ENCODE measurements around the gene CUL1. TPM values are rescaled to one million over a fixed set of nuclear protein-coding genes. Genes with fewer than 3 reads are reported as not detected.

The CUL1 gene
- total and polyA plus RNA-seq, 5 donors from 2014 or later: 41.4 to 56.9 (median 47.7) TPM

- H3K9me3 Mint-ChIP-seq: no peaks in the 10 kb centered on the region
- peaks cover 12% of the 10 kb centered on the region for H3K36me3 Mint-ChIP-seq
- no peaks in the 10 kb centered on the region for H3K9me3 ChIP-seq (ENCODE audit: control insufficient read depth in 2 of 2, low read length in 2 of 2)
- H3K4me3 ChIP-seq (ENCODE audit: low read depth, low read length): peak overlapping the region; percentile 1
- peak overlapping the region in 1 of 3 donors; percentile 68 for H3K27ac Mint-ChIP-seq
- no peak overlapping the region for H3K27ac ChIP-seq (ENCODE audit: insufficient read depth, low read length, poor library complexity, severe bottlenecking)
- H3K4me1 Mint-ChIP-seq: peaks cover 39 to 75% (median 69%) of the 10 kb centered on the region in 4 donors
- H3K27me3 Mint-ChIP-seq: no peaks in the 10 kb centered on the region
- peaks cover 30% of the 10 kb centered on the region for H3K36me3 ChIP-seq (ENCODE audit: control insufficient read depth, insufficient read depth, low read length)
- H3K4me1 ChIP-seq (ENCODE audit: control insufficient read depth, insufficient read depth, low read length, poor library complexity, severe bottlenecking): peaks cover 34% of the 10 kb centered on the region
- no peaks in the 10 kb centered on the region for H3K27me3 ChIP-seq (ENCODE audit: control insufficient read depth, insufficient read depth, low read length)
- DNase-seq: peak in 1 of 3 donors; percentile 14
- no peak for ATAC-seq (ENCODE audit: low read depth in 2 of 2)
- H3K4me3 Mint-ChIP-seq: peak overlapping the region in 2 of 4 donors; percentile 0 to 25
Observed at GRCh38 chr7:148727501-148728278, 29.0 kb downstream of the CUL1 start.

- no peak overlapping the region for H3K27ac Mint-ChIP-seq
- Histone ChIP-seq H3K9me3 (ENCODE audit: control insufficient read depth in 2 of 2, low read length in 2 of 2) (no peaks in the 10 kb centered on the region), H3K4me3 (ENCODE audit: low read depth, low read length) (no peak overlapping the region), H3K36me3 (ENCODE audit: control insufficient read depth, insufficient read depth, low read length) (peaks cover 50% of the 10 kb centered on the region), H3K27me3 (ENCODE audit: control insufficient read depth, insufficient read depth, low read length) (no peaks in the 10 kb centered on the region), H3K4me1 (ENCODE audit: control insufficient read depth, insufficient read depth, low read length, poor library complexity, severe bottlenecking) (peaks cover 26% of the 10 kb centered on the region), H3K27ac (ENCODE audit: insufficient read depth, low read length, poor library complexity, severe bottlenecking) (no peak overlapping the region)
- peaks cover 37 to 60% (median 58%) of the 10 kb centered on the region in 4 donors for H3K4me1 Mint-ChIP-seq
- no peaks in the 10 kb centered on the region for H3K27me3 Mint-ChIP-seq
- H3K4me3 Mint-ChIP-seq: no peak overlapping the region
- ATAC-seq (ENCODE audit: low read depth in 2 of 2): no peak
- no peaks in the 10 kb centered on the region for H3K9me3 Mint-ChIP-seq
- DNase-seq: no peak
- peaks cover 26% of the 10 kb centered on the region for H3K36me3 Mint-ChIP-seq
Observed at GRCh38 chr7:148729984-148730733, 31.5 kb downstream of the CUL1 start.

GRCh38 chr7:148732862-148733261, 34.2 kb downstream of the CUL1 start:
- H3K36me3 ChIP-seq (ENCODE audit: control insufficient read depth, insufficient read depth, low read length): peaks cover 59% of the 10 kb centered on the region
- no peak for ATAC-seq (ENCODE audit: low read depth in 2 of 2)
- Mint-ChIP-seq H3K4me3 (no peak overlapping the region), H3K27me3 (no peaks in the 10 kb centered on the region), H3K9me3 (no peaks in the 10 kb centered on the region), H3K4me1 (peaks cover 30 to 50% (median 44%) of the 10 kb centered on the region in 4 donors), H3K27ac (no peak overlapping the region), H3K36me3 (peaks cover 37% of the 10 kb centered on the region)
- no peak overlapping the region for H3K27ac ChIP-seq (ENCODE audit: insufficient read depth, low read length, poor library complexity, severe bottlenecking)
- no peaks in the 10 kb centered on the region for H3K9me3 ChIP-seq (ENCODE audit: control insufficient read depth in 2 of 2, low read length in 2 of 2)
- no peak for DNase-seq
- H3K4me3 ChIP-seq (ENCODE audit: low read depth, low read length): no peak overlapping the region
- no peaks in the 10 kb centered on the region for H3K27me3 ChIP-seq (ENCODE audit: control insufficient read depth, insufficient read depth, low read length)
- H3K4me1 ChIP-seq (ENCODE audit: control insufficient read depth, insufficient read depth, low read length, poor library complexity, severe bottlenecking): peaks cover 2% of the 10 kb centered on the region

GRCh38 chr7:148733496-148733895, 34.8 kb downstream of the CUL1 start:
- Mint-ChIP-seq H3K27ac (peak overlapping the region in 2 of 3 donors; percentile 25 to 76), H3K27me3 (no peaks in the 10 kb centered on the region), H3K4me1 (peaks cover 26 to 44% (median 38%) of the 10 kb centered on the region in 4 donors), H3K9me3 (no peaks in the 10 kb centered on the region), H3K36me3 (peaks cover 42% of the 10 kb centered on the region), H3K4me3 (no peak overlapping the region)
- Histone ChIP-seq H3K27me3 (ENCODE audit: control insufficient read depth, insufficient read depth, low read length) (no peaks in the 10 kb centered on the region), H3K4me1 (ENCODE audit: control insufficient read depth, insufficient read depth, low read length, poor library complexity, severe bottlenecking) (no peaks in the 10 kb centered on the region), H3K4me3 (ENCODE audit: low read depth, low read length) (no peak overlapping the region), H3K27ac (ENCODE audit: insufficient read depth, low read length, poor library complexity, severe bottlenecking) (no peak overlapping the region), H3K36me3 (ENCODE audit: control insufficient read depth, insufficient read depth, low read length) (peaks cover 65% of the 10 kb centered on the region), H3K9me3 (ENCODE audit: control insufficient read depth in 2 of 2, low read length in 2 of 2) (no peaks in the 10 kb centered on the region)
- no peak for DNase-seq
- ATAC-seq (ENCODE audit: low read depth in 2 of 2): no peak

- Histone ChIP-seq H3K4me1 (ENCODE audit: control insufficient read depth, insufficient read depth, low read length, poor library complexity, severe bottlenecking) (no peaks in the 10 kb centered on the region), H3K36me3 (ENCODE audit: control insufficient read depth, insufficient read depth, low read length) (peaks cover 72% of the 10 kb centered on the region), H3K27me3 (ENCODE audit: control insufficient read depth, insufficient read depth, low read length) (no peaks in the 10 kb centered on the region), H3K27ac (ENCODE audit: insufficient read depth, low read length, poor library complexity, severe bottlenecking) (no peak overlapping the region), H3K9me3 (ENCODE audit: control insufficient read depth in 2 of 2, low read length in 2 of 2) (no peaks in the 10 kb centered on the region), H3K4me3 (ENCODE audit: low read depth, low read length) (no peak overlapping the region)
- peaks cover 56% of the 10 kb centered on the region for H3K36me3 Mint-ChIP-seq
- H3K27ac Mint-ChIP-seq: peak overlapping the region in 1 of 3 donors; percentile 62
- H3K9me3 Mint-ChIP-seq: no peaks in the 10 kb centered on the region
- no peak overlapping the region for H3K4me3 Mint-ChIP-seq
- ATAC-seq (ENCODE audit: low read depth in 2 of 2) (no peak), DNase-seq (no peak)
- H3K27me3 Mint-ChIP-seq: no peaks in the 10 kb centered on the region
- H3K4me1 Mint-ChIP-seq: peaks cover 22 to 37% (median 28%) of the 10 kb centered on the region in 4 donors
Observed at GRCh38 chr7:148735141-148735540, 36.4 kb downstream of the CUL1 start.

GRCh38 chr7:148735967-148736366, 37.3 kb downstream of the CUL1 start:
- no peak for DNase-seq
- ATAC-seq (ENCODE audit: low read depth in 2 of 2): no peak
- Mint-ChIP-seq H3K9me3 (no peaks in the 10 kb centered on the region), H3K36me3 (peaks cover 65% of the 10 kb centered on the region), H3K27ac (no peak overlapping the region), H3K4me1 (peaks cover 22 to 42% (median 28%) of the 10 kb centered on the region in 4 donors), H3K4me3 (no peak overlapping the region), H3K27me3 (no peaks in the 10 kb centered on the region)
- Histone ChIP-seq H3K9me3 (ENCODE audit: control insufficient read depth in 2 of 2, low read length in 2 of 2) (no peaks in the 10 kb centered on the region), H3K4me1 (ENCODE audit: control insufficient read depth, insufficient read depth, low read length, poor library complexity, severe bottlenecking) (no peaks in the 10 kb centered on the region), H3K4me3 (ENCODE audit: low read depth, low read length) (no peak overlapping the region), H3K27me3 (ENCODE audit: control insufficient read depth, insufficient read depth, low read length) (no peaks in the 10 kb centered on the region), H3K36me3 (ENCODE audit: control insufficient read depth, insufficient read depth, low read length) (peaks cover 72% of the 10 kb centered on the region), H3K27ac (ENCODE audit: insufficient read depth, low read length, poor library complexity, severe bottlenecking) (no peak overlapping the region)

- Mint-ChIP-seq H3K4me3 (no peak overlapping the region), H3K27ac (peak overlapping the region in 1 of 3 donors; percentile 14), H3K36me3 (peaks cover 63% of the 10 kb centered on the region), H3K9me3 (peaks cover 0 to 4% (median 2%) of the 10 kb centered on the region in 7 donors), H3K27me3 (no peaks in the 10 kb centered on the region), H3K4me1 (peaks cover 22 to 31% (median 27%) of the 10 kb centered on the region in 4 donors)
- Histone ChIP-seq H3K27ac (ENCODE audit: insufficient read depth, low read length, poor library complexity, severe bottlenecking) (no peak overlapping the region), H3K27me3 (ENCODE audit: control insufficient read depth, insufficient read depth, low read length) (no peaks in the 10 kb centered on the region), H3K36me3 (ENCODE audit: control insufficient read depth, insufficient read depth, low read length) (peaks cover 57% of the 10 kb centered on the region), H3K4me1 (ENCODE audit: control insufficient read depth, insufficient read depth, low read length, poor library complexity, severe bottlenecking) (no peaks in the 10 kb centered on the region), H3K4me3 (ENCODE audit: low read depth, low read length) (no peak overlapping the region), H3K9me3 (ENCODE audit: control insufficient read depth in 2 of 2, low read length in 2 of 2) (no peaks in the 10 kb centered on the region)
- ATAC-seq (ENCODE audit: low read depth in 2 of 2): no peak
- DNase-seq: no peak
Observed at GRCh38 chr7:148738737-148739535, 40.2 kb downstream of the CUL1 start.

Data from CD4-positive, CD25-positive, alpha-beta regulatory T cell (primary cell).